Stimulated activated naive B cell treated with anti-CD40 and anti-IgM and Interleukin-4, amounts not matched to agents 10 μg/mL and 1 μg/mL and 100 μg/mL, for 72 hours (primary cell): ENCODE data around the gene DENND1A.
A peak's percentile ranks its signal among the peaks of the same experiment; 100 is the strongest.
"Not testable (repeated sequence)": the region's sequence is repeated elsewhere in the genome, so short reads cannot be mapped to it uniquely, and the experiment has no call there.

Experiments used
- ATAC-seq, 2 donors: fragments of 150-1000 bp; cut with Tn5 transposase; replicated peaks; 2 replicates each; pipeline ENCODE4 v1.10.0; 2021; ENCODE audit warnings: moderate library complexity in 1 of 2
- DNase-seq: peaks from one replicate; pipeline ENCODE4 v3.0.0; 2021
- H3K27ac Mint-ChIP-seq: one replicate; pipeline ENCODE4 v1.8.0; 2022; ENCODE audit warnings: mild to moderate bottlenecking, mixed read lengths
- H3K27me3 Mint-ChIP-seq, 2 donors: one replicate each; pipeline ENCODE4 v1.8.0; 2022; ENCODE audit warnings: mixed read lengths in 2 of 2
- H3K36me3 Mint-ChIP-seq, 2 donors: one replicate each; pipeline ENCODE4 v1.8.0; 2022; ENCODE audit warnings: mixed read lengths in 2 of 2, mild to moderate bottlenecking in 1 of 2
- H3K4me1 Mint-ChIP-seq, 2 donors: one replicate each; pipeline ENCODE4 v1.8.0; 2022; ENCODE audit warnings: mixed read lengths in 2 of 2, mild to moderate bottlenecking in 1 of 2
- H3K4me3 Mint-ChIP-seq, 2 donors: one replicate each; pipeline ENCODE4 v1.8.0; 2022; ENCODE audit warnings: mild to moderate bottlenecking in 2 of 2, mixed read lengths in 2 of 2, moderate library complexity in 1 of 2
- H3K9me3 Mint-ChIP-seq, 2 donors: one replicate each; pipeline ENCODE4 v1.8.0; 2022; ENCODE audit warnings: mixed read lengths in 2 of 2, mild to moderate bottlenecking in 1 of 2

DENND1A gene, protein sequence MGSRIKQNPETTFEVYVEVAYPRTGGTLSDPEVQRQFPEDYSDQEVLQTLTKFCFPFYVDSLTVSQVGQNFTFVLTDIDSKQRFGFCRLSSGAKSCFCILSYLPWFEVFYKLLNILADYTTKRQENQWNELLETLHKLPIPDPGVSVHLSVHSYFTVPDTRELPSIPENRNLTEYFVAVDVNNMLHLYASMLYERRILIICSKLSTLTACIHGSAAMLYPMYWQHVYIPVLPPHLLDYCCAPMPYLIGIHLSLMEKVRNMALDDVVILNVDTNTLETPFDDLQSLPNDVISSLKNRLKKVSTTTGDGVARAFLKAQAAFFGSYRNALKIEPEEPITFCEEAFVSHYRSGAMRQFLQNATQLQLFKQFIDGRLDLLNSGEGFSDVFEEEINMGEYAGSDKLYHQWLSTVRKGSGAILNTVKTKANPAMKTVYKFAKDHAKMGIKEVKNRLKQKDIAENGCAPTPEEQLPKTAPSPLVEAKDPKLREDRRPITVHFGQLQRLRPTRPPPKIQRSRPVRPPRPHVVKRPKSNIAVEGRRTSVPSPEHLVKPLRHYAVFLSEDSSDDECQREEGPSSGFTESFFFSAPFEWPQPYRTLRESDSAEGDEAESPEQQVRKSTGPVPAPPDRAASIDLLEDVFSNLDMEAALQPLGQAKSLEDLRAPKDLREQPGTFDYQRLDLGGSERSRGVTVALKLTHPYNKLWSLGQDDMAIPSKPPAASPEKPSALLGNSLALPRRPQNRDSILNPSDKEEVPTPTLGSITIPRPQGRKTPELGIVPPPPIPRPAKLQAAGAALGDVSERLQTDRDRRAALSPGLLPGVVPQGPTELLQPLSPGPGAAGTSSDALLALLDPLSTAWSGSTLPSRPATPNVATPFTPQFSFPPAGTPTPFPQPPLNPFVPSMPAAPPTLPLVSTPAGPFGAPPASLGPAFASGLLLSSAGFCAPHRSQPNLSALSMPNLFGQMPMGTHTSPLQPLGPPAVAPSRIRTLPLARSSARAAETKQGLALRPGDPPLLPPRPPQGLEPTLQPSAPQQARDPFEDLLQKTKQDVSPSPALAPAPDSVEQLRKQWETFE

DNA sequence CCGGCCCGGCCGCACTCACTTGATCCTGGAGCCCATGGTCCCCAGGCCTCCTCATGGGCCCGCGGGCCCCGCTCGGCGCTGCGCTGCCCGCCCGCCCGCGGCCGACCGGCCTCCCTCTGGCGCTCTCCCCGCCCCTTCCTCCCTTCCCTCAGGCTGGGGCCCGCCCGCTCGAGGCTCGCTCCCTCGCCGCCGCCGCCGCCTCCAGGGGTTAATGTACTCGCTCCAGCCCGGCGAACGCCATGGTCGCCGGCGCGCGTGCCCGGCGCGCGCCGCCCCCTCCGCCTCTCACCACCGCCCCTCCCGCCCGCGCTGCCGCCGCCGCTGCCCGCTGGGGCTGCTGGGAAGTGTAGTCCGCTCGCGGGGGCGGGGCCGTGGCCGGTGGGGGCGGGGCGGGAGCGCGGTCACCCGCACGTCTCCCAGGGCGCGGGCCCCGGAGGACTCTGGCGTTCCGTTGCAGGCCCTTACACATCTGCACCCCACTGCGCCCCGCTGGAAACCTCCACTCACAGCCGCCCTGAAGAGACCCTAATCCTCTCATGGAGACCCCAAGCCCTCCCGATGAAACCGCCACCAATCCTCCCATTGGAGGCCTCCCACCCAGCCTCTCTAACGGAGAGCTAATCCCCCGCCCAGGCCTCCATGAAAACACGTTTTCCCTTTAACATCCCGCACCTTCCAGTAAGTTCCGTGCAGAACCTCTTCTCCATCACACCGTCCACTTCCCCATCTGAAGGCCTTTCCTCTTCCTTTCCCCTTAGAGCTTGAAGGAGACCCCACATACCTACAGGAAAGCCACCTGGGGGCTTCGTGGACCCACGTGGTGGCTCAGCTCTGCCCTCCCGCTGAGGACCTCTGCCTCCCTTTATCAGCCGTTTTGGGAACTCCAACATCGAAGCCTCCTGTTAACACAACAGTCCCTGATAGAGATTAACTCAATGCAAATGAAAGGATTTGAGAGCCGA lies at the start of gene DENND1A:
DENND1A (minus strand) TSS at position 257 of the 962 bp plus-strand sequence; CDS start at position 36, 221 bp downstream.
- ATAC-seq: peak; percentile 88 to 94
- Mint-ChIP-seq H3K27ac (peak within 1 kb of the TSS; percentile 68), H3K4me1 (peaks cover 24 to 33% of the 10 kb centered on the region in 2 donors)

DNA sequence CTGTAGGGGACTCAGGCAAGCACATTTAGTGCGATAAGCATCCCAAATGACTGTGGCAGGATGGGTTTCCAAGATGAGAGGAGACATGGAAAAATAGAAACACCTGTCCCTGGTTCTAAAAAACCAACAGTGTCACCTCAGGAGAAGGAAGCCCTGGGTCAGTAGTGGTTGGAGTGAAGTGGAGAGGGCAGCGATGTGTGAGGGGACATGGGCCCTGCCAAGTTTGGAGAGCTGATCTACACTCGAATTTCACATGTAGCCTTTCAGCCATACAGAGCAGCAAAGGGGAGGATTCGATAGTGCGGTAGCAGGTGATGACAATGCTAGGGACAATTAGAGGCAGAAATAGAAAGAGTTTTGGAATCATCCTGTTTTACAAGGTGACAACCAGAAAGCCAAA lies 49.1 kb upstream of the DENND1A start:
- Mint-ChIP-seq H3K4me1 (no peaks in the 10 kb centered on the region), H3K27me3 (peaks cover 24 to 52% of the 10 kb centered on the region in 2 donors), H3K36me3 (no peaks in the 10 kb centered on the region), H3K4me3 (no peak overlapping the region), H3K9me3 (peaks cover 8 to 11% of the 10 kb centered on the region in 2 donors), H3K27ac (no peak overlapping the region)
- DNase-seq: no peak
- no peak for ATAC-seq

More for the DNA sequence above, at the start of gene DENND1A:
- H3K9me3 Mint-ChIP-seq: no peaks in the 10 kb centered on the region
- H3K36me3 Mint-ChIP-seq: peaks cover 1 to 2% of the 10 kb centered on the region in 2 donors
- DNase-seq: peak; percentile 83
- H3K4me3 Mint-ChIP-seq: peak within 1 kb of the TSS; percentile 73 to 86
- peaks cover 9 to 10% of the 10 kb centered on the region in 2 donors for H3K27me3 Mint-ChIP-seq

DNA sequence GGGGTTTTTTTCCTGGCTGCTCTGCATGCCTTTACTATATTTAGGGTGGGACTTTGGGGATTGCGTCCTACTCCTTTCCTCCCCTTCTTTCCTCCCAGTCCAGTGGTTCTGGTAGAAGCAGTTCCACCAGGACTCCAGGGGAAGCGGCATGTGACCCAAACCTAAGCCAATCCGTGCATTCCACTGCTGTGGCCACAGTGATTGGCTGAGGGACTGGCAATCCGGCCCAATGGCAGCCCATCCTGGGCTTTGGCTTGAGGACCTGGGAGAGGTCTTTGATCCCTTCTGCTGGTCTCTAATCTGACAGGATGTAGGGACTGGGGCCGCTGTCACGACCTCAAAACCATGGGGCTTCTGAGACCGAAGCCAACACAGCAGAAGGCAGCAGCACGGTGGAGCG lies 46.7 kb upstream of the DENND1A start:
- not testable (repeated sequence) for H3K27ac Mint-ChIP-seq
- peaks cover 19 to 32% of the 10 kb centered on the region in 2 donors for H3K27me3 Mint-ChIP-seq

DNA sequence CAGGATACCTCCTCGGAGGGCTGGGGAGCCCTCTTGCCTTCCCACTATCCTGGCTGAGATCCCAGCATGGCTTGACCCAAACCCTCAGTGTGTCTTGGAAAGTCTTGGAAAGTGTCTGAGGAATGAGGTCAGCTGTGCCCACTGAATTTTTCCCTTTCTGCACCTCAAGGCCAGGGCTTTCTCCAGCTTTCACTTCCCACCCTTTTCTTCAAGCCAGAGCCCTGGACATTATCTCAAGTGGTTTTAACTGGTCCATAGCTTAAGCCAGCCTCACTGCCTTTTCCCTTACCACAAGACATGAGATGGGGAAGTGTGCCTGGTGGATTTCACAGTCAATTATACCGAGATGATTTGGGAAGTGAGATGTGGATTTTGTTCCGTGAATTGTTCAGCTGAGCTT lies 45.9 kb upstream of the DENND1A start:
- H3K9me3 Mint-ChIP-seq: peaks cover 8 to 11% of the 10 kb centered on the region in 2 donors
- H3K27ac Mint-ChIP-seq: no peak overlapping the region
- H3K36me3 Mint-ChIP-seq: no peaks in the 10 kb centered on the region
- H3K27me3 Mint-ChIP-seq: peaks cover 13 to 25% of the 10 kb centered on the region in 2 donors
- no peak overlapping the region for H3K4me3 Mint-ChIP-seq
- no peak for DNase-seq
- H3K4me1 Mint-ChIP-seq: no peaks in the 10 kb centered on the region
- no peak for ATAC-seq

More for the DNA sequence above, 46.7 kb upstream of the DENND1A start:
- H3K9me3 Mint-ChIP-seq: peaks cover 8 to 11% of the 10 kb centered on the region in 2 donors
- ATAC-seq, H3K4me1 Mint-ChIP-seq, H3K36me3 Mint-ChIP-seq, H3K4me3 Mint-ChIP-seq, DNase-seq: not testable (repeated sequence)

DNA sequence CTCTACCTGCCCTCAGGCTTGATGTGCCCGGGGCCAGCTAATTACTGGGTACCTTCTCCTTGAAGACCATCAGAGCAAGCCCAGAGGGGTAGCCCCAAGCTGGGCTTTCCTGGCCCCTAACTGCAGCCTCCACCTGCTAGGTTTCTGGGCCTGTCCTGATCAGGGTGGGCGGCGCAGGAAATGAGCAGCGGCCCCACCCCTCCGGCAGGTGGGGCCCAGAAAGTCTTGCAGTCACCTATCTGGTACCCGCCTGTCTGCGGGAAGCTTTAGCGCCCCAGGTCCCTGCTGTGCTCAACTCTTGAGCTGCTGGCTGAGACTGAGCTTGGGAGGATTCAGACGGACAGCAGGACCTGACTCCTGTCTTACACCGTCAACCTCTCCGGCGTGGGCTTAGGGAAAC lies 44.5 kb upstream of the DENND1A start:
- Mint-ChIP-seq H3K4me1 (no peaks in the 10 kb centered on the region), H3K27me3 (peaks cover 10 to 22% of the 10 kb centered on the region in 2 donors), H3K27ac (no peak overlapping the region), H3K36me3 (no peaks in the 10 kb centered on the region), H3K4me3 (no peak overlapping the region), H3K9me3 (peaks cover 7% of the 10 kb centered on the region in 2 donors)
- DNase-seq (no peak), ATAC-seq (no peak)

DNA sequence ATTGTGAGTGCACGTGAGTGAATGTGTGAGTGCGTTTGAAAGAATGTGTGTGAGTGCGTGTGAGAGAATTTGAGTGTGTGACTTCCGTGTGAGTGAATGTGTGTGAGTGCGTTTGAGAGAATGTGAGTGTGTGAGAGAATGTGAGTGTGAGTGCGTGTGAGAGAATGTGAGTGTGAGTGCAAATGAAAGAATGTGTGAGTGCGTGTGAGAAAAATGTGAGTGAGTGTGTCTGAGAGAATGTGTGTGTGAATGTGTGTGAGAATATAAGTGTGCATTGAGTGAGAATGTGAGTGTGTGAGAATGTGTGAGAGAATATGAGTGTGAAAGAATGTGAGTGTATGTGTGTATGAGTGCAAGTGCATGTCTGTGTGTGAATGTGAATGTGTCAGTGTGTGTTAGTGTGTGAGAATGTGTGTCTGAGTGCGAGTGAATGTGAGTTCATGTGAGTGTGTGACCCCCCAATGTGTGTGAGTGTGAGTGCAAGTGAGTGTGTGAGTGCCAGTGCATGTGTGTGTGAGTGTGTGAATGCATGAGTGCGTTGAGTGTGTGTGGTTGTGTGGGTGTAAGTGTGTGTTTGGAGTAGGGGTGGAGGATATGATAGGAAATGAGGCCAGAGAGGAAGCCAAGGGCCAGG lies 43.8 kb upstream of the DENND1A start:
- Mint-ChIP-seq H3K4me3 (no peak overlapping the region), H3K9me3 (no peaks in the 10 kb centered on the region), H3K27ac (no peak overlapping the region), H3K4me1 (no peaks in the 10 kb centered on the region), H3K36me3 (peaks cover 0 to 2% of the 10 kb centered on the region in 2 donors), H3K27me3 (peaks cover 14 to 21% of the 10 kb centered on the region in 2 donors)
- ATAC-seq (no peak), DNase-seq (no peak)

DNA sequence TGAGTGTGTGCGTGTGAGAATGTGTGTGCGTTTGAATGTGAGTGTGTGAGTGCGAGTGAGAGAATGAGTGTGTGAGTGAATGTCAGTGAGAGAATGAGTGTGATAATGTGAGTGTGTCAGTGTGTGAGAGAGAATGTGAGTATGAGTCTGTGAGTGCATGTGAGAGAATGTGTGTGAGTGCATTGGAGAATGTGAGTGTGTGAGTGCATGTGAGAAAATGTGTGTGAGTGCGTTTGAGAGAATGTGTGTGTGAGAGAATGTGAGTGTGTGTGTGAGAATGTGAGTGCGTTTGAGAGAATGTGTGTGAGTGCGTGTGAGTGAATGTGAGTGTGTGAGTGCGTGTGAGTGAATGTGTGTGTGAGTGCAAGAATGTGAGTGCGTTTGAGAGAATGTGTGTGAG lies 42.7 kb upstream of the DENND1A start:
- no peak overlapping the region for H3K4me3 Mint-ChIP-seq
- no peaks in the 10 kb centered on the region for H3K9me3 Mint-ChIP-seq
- DNase-seq (no peak), ATAC-seq (no peak)
- H3K36me3 Mint-ChIP-seq: peaks cover 0 to 2% of the 10 kb centered on the region in 2 donors
- peaks cover 14 to 21% of the 10 kb centered on the region in 2 donors for H3K27me3 Mint-ChIP-seq
- H3K27ac Mint-ChIP-seq: no peak overlapping the region
- H3K4me1 Mint-ChIP-seq: no peaks in the 10 kb centered on the region

DNA sequence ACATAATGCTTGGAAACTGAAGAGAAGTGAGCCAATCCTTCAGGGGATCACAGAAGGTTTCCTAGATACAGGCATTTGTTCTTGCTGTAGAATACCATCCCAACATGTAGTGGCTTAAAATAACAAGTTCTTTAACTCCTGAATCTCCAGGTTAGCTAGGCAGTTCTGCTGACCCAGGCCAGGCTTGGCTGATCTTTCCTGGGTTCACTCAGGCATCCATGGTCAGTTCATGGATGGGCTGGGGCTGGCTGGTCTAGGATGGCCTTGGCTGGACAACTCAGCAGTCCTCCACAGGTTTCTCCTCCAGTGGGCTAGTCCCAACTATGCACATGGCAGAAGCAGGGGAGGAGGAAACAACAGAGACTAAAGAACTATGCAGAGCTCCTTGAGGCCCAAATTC lies 37.4 kb upstream of the DENND1A start:
- Mint-ChIP-seq H3K36me3 (peaks cover 0 to 2% of the 10 kb centered on the region in 2 donors), H3K27me3 (peaks cover 16 to 26% of the 10 kb centered on the region in 2 donors), H3K4me3 (no peak overlapping the region), H3K9me3 (no peaks in the 10 kb centered on the region), H3K4me1 (peaks cover 17 to 19% of the 10 kb centered on the region in 2 donors), H3K27ac (no peak overlapping the region)
- DNase-seq (no peak), ATAC-seq (no peak)

DNA sequence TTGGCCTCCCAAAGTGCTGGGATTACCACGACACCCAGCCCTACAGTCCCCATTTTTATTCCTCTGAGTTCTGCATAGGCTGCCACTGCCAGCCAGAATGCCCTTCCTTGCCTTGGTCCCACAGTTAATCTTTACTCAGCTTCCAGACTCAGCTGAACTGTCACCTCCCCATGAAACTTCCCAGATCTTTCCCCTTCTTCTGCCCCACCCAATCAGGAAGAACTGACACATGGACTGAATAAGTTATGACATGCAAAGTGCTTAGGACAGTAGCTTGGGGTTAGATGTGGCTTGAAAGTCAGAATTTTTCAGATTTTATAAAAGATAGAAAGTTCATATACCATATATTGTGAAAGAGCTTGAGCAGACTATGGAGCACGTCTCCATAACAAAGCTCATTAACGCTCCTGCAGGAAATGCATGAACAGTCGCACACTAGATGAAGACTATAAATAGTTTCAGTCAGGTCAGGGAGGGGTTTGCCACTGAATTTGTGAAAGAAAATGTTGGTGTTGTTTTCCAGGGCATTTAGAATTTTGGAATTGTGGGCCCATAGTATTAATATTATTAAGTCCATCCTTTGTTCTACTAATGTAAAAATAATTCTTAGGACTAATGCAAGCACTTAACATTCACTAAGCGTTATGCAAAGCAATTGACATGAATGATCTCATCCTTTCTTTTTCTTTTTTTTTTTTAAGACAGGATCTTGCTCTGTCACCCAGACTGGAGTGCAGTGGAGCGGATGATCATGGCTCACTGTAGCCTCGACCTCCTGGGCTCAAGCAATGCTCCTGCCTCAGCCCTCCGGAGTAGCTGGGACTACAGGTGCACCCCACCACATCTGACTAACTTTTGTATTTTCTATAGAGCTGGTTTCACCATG lies 36.1 kb upstream of the DENND1A start:
- Mint-ChIP-seq H3K27me3 (peaks cover 22 to 31% of the 10 kb centered on the region in 2 donors), H3K4me3 (no peak overlapping the region), H3K9me3 (no peaks in the 10 kb centered on the region), H3K36me3 (peaks cover 0 to 2% of the 10 kb centered on the region in 2 donors), H3K4me1 (peaks cover 17 to 19% of the 10 kb centered on the region in 2 donors), H3K27ac (no peak overlapping the region)
- DNase-seq (no peak), ATAC-seq (no peak)

DNA sequence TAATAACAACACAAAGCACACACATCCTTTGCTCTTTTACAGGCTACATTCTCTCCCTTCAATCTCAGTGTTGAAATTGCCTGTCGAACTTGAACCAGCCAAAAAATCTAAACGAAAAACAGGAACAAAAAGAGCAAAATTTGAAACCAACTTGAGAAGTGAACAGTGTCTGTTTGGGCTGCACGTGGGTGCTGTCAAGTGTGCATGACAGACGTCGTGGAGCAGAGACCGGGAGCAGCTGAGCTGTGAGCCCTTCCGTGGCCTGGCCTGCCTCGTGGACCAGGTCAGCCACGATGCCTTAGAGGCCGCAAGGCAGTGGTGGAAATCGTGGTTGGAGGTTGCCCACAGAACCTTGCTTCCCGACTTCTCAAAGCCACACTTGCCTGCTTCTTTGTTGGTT lies 34.8 kb upstream of the DENND1A start:
- ATAC-seq (peak; percentile 59 to 72), DNase-seq (no peak)
- H3K27me3 Mint-ChIP-seq: peaks cover 31 to 38% of the 10 kb centered on the region in 2 donors
- peaks cover 0 to 2% of the 10 kb centered on the region in 2 donors for H3K36me3 Mint-ChIP-seq
- H3K4me3 Mint-ChIP-seq: no peak overlapping the region
- H3K27ac Mint-ChIP-seq: no peak overlapping the region
- H3K4me1 Mint-ChIP-seq: peaks cover 18 to 23% of the 10 kb centered on the region in 2 donors
- no peaks in the 10 kb centered on the region for H3K9me3 Mint-ChIP-seq

DNA sequence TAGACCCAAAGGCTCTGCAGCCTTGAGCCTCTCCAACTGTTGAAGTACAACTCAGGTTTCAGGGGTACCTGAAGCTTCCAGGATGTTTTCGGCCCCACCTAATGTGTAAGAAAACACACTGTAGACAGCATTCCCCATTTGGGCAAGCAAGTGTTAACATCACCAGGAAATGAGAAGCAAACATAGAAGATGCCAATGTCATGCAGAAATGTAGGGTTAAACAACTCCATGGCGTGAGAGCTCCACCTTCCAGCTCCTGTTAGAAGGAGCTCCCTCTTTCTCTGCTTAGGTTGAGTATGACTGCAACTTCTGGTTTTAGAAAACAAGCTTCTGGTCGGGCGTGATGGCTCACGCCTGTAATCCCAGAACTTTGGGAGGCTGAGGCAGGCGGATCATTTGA lies 31.0 kb upstream of the DENND1A start:
- Mint-ChIP-seq H3K36me3 (no peaks in the 10 kb centered on the region), H3K27ac (no peak overlapping the region), H3K4me3 (no peak overlapping the region), H3K9me3 (no peaks in the 10 kb centered on the region), H3K4me1 (peaks cover 20 to 22% of the 10 kb centered on the region in 2 donors), H3K27me3 (peaks cover 33 to 52% of the 10 kb centered on the region in 2 donors)
- ATAC-seq: no peak
- DNase-seq: no peak

DNA sequence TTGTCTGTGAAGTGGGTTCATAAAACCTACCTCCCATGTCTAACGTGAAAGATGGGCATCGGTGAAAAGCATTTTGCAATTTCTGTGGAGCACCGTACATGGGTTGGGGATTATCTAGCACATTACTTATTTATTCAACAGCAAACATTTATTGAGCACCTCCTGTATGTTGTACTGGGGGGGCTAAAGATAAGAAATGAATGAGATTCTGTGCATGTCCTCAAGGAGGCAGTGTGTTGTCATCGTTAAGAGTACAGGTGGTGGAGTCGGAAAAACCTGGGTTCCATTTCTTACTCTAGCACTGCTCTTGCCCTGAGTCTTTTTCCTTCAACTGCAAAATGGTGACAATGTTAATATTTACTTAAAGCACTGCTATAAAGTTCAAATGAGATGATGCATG lies 30.4 kb upstream of the DENND1A start:
- Mint-ChIP-seq H3K36me3 (no peaks in the 10 kb centered on the region), H3K27ac (no peak overlapping the region), H3K9me3 (no peaks in the 10 kb centered on the region), H3K27me3 (peaks cover 28 to 46% of the 10 kb centered on the region in 2 donors), H3K4me1 (peaks cover 14 to 16% of the 10 kb centered on the region in 2 donors), H3K4me3 (no peak overlapping the region)
- DNase-seq (no peak), ATAC-seq (no peak)
